Measurements from ENCODE around the gene CYP4F2.
"Not testable (repeated sequence)": the region's sequence is repeated elsewhere in the genome, so short reads cannot be mapped to it uniquely, and the experiment has no call there.

CYP4F2 gene

GRCh38 chr19:15902254-15902653 is 4.4 kb upstream of the CYP4F2 start:
- no peak overlapping the region for H3K27ac ChIP-seq (ENCODE audit: poor library complexity, severe bottlenecking)
- DNase-seq (ENCODE audit: low spot score) (no peak), ATAC-seq (ENCODE audit: low read depth) (no peak)
- no peaks in the 10 kb centered on the region for H3K36me3 ChIP-seq (ENCODE audit: low read depth)
- no peak overlapping the region for H3K4me3 ChIP-seq (ENCODE audit: severe bottlenecking)
- TF ChIP-seq CTCF (IDR thresholded peaks at IDR 0.05; ENCODE audit: poor library complexity, severe bottlenecking): no peak
- no peaks in the 10 kb centered on the region for H3K9me3 ChIP-seq (ENCODE audit: severe bottlenecking)
- no peaks in the 10 kb centered on the region for H3K4me1 ChIP-seq (ENCODE audit: insufficient read depth, poor library complexity, severe bottlenecking)
- peaks cover 14% of the 10 kb centered on the region for H3K27me3 ChIP-seq (ENCODE audit: insufficient read depth, poor library complexity, severe bottlenecking)

GRCh38 chr19:15900504-15900903 is 2.6 kb upstream of the CYP4F2 start:
- H3K27me3 ChIP-seq (ENCODE audit: insufficient read depth, poor library complexity, severe bottlenecking): peaks cover 14% of the 10 kb centered on the region
- ATAC-seq (ENCODE audit: low read depth) (no peak), DNase-seq (ENCODE audit: low spot score) (no peak)
- no peak for TF ChIP-seq CTCF (IDR thresholded peaks at IDR 0.05; ENCODE audit: poor library complexity, severe bottlenecking)
- no peaks in the 10 kb centered on the region for H3K36me3 ChIP-seq (ENCODE audit: low read depth)
- no peaks in the 10 kb centered on the region for H3K9me3 ChIP-seq (ENCODE audit: severe bottlenecking)
- H3K27ac ChIP-seq (ENCODE audit: poor library complexity, severe bottlenecking): no peak overlapping the region
- H3K4me1 ChIP-seq (ENCODE audit: insufficient read depth, poor library complexity, severe bottlenecking): no peaks in the 10 kb centered on the region
- H3K4me3 ChIP-seq (ENCODE audit: severe bottlenecking): no peak overlapping the region

GRCh38 chr19:15900032-15900431 is 2.2 kb upstream of the CYP4F2 start:
- not testable (repeated sequence) for H3K4me1 ChIP-seq (ENCODE audit: insufficient read depth, poor library complexity, severe bottlenecking); H3K36me3 ChIP-seq (ENCODE audit: low read depth); ATAC-seq (ENCODE audit: low read depth); DNase-seq (ENCODE audit: low spot score); H3K27ac ChIP-seq (ENCODE audit: poor library complexity, severe bottlenecking); H3K9me3 ChIP-seq (ENCODE audit: severe bottlenecking); H3K4me3 ChIP-seq (ENCODE audit: severe bottlenecking)
- peaks cover 14% of the 10 kb centered on the region for H3K27me3 ChIP-seq (ENCODE audit: insufficient read depth, poor library complexity, severe bottlenecking)

- not testable (repeated sequence) for ATAC-seq (ENCODE audit: low read depth); H3K4me3 ChIP-seq (ENCODE audit: severe bottlenecking); H3K27ac ChIP-seq (ENCODE audit: poor library complexity, severe bottlenecking); DNase-seq (ENCODE audit: low spot score); H3K4me1 ChIP-seq (ENCODE audit: insufficient read depth, poor library complexity, severe bottlenecking); H3K36me3 ChIP-seq (ENCODE audit: low read depth); H3K9me3 ChIP-seq (ENCODE audit: severe bottlenecking)
- peaks cover 14% of the 10 kb centered on the region for H3K27me3 ChIP-seq (ENCODE audit: insufficient read depth, poor library complexity, severe bottlenecking)
Measured at GRCh38 chr19:15899561-15899960, 1.7 kb upstream of the CYP4F2 start.

- Histone ChIP-seq H3K27me3 (ENCODE audit: insufficient read depth, poor library complexity, severe bottlenecking) (peaks cover 14% of the 10 kb centered on the region), H3K9me3 (ENCODE audit: severe bottlenecking) (no peaks in the 10 kb centered on the region), H3K36me3 (ENCODE audit: low read depth) (no peaks in the 10 kb centered on the region), H3K4me3 (ENCODE audit: severe bottlenecking) (no peak overlapping the region), H3K4me1 (ENCODE audit: insufficient read depth, poor library complexity, severe bottlenecking) (no peaks in the 10 kb centered on the region), H3K27ac (ENCODE audit: poor library complexity, severe bottlenecking) (no peak overlapping the region)
- DNase-seq (ENCODE audit: low spot score) (no peak), ATAC-seq (ENCODE audit: low read depth) (no peak)
- TF ChIP-seq CTCF (IDR thresholded peaks at IDR 0.05; ENCODE audit: poor library complexity, severe bottlenecking): no peak
Measured at GRCh38 chr19:15897026-15897737, 692 bp downstream of the CYP4F2 start.

GRCh38 chr19:15895876-15896430 is 1.9 kb downstream of the CYP4F2 start:
- no peaks in the 10 kb centered on the region for H3K36me3 ChIP-seq (ENCODE audit: low read depth)
- TF ChIP-seq CTCF (IDR thresholded peaks at IDR 0.05; ENCODE audit: poor library complexity, severe bottlenecking): no peak
- H3K27ac ChIP-seq (ENCODE audit: poor library complexity, severe bottlenecking): no peak overlapping the region
- H3K27me3 ChIP-seq (ENCODE audit: insufficient read depth, poor library complexity, severe bottlenecking): peaks cover 14% of the 10 kb centered on the region
- ATAC-seq (ENCODE audit: low read depth): no peak
- H3K9me3 ChIP-seq (ENCODE audit: severe bottlenecking): no peaks in the 10 kb centered on the region
- no peak for DNase-seq (ENCODE audit: low spot score)
- H3K4me3 ChIP-seq (ENCODE audit: severe bottlenecking): no peak overlapping the region
- no peaks in the 10 kb centered on the region for H3K4me1 ChIP-seq (ENCODE audit: insufficient read depth, poor library complexity, severe bottlenecking)

Measured in RWPE2 (cell line).